Endodermal cell (in vitro differentiated cells): Measurements from ENCODE around the gene XAB2. TPM values are rescaled to one million over a fixed set of nuclear protein-coding genes. Genes with fewer than 3 reads are reported as not detected.

Source experiments
- DNase-seq: peaks from one replicate; pipeline ENCODE4 v3.0.0-alpha.2; 2017
- H3K27ac ChIP-seq: 2 replicates; pipeline ENCODE4 v1.5.1; 2013; ENCODE audit warnings: mild to moderate bottlenecking, low read depth, low read length, moderate library complexity
- H3K27me3 ChIP-seq: 2 replicates; pipeline ENCODE4 v1.6.1; 2013; ENCODE audit warnings: mild to moderate bottlenecking, low read length, moderate library complexity; ENCODE audit not compliant: insufficient read depth, control insufficient read depth, poor library complexity, severe bottlenecking
- H3K36me3 ChIP-seq: 2 replicates; pipeline ENCODE4 v1.7.0; 2013; ENCODE audit warnings: mild to moderate bottlenecking, low read length, moderate library complexity; ENCODE audit not compliant: control insufficient read depth, insufficient read depth
- H3K4me1 ChIP-seq: one replicate; pipeline ENCODE4 v1.7.0; 2013; ENCODE audit warnings: low read length; ENCODE audit not compliant: control insufficient read depth, insufficient read depth
- H3K4me3 ChIP-seq: 2 replicates; pipeline ENCODE4 v1.5.1; 2013; ENCODE audit warnings: mild to moderate bottlenecking, low read length, moderate library complexity
- H3K9ac ChIP-seq: 2 replicates; pipeline ENCODE4 v1.6.1; 2013; ENCODE audit warnings: mild to moderate bottlenecking, low read length, moderate library complexity; ENCODE audit not compliant: poor library complexity, severe bottlenecking; ENCODE audit errors: extremely low read depth
- H3K9me3 ChIP-seq: 2 replicates; pipeline ENCODE4 v1.6.1; 2013; ENCODE audit warnings: mild to moderate bottlenecking, low read length, moderate library complexity; ENCODE audit not compliant: control insufficient read depth
- H3K27ac Mint-ChIP-seq: 2 replicates; pipeline ENCODE4 v1.8.0; 2020; ENCODE audit warnings: mixed read lengths
- H3K27me3 Mint-ChIP-seq: 2 replicates; pipeline ENCODE4 v1.8.0; 2021; ENCODE audit warnings: mild to moderate bottlenecking, mixed read lengths; ENCODE audit not compliant: insufficient read depth
- H3K36me3 Mint-ChIP-seq: 2 replicates; pipeline ENCODE4 v1.8.0; 2020; ENCODE audit warnings: low read depth, mixed read lengths
- H3K4me1 Mint-ChIP-seq: 2 replicates; pipeline ENCODE4 v1.8.0; 2020; ENCODE audit warnings: mixed read lengths
- H3K4me3 Mint-ChIP-seq: 2 replicates; pipeline ENCODE4 v1.8.0; 2020; ENCODE audit warnings: mild to moderate bottlenecking, moderate library complexity, mixed read lengths
- H3K9me3 Mint-ChIP-seq: 2 replicates; pipeline ENCODE4 v1.8.0; 2020; ENCODE audit warnings: mild to moderate bottlenecking, mixed read lengths
- CTCF ChIP-seq: fragments of 200-600 bp; sonication (generic); conservative IDR thresholded peaks from 2 replicates; pipeline ENCODE4 v1.5.0; 2021; ENCODE audit warnings: antibody characterized with exemption, mild to moderate bottlenecking
- WGBS, 2 experiments: methylation state at CpG; one replicate each; pipeline versions ENCODE4 v1.1.5 to v1.1.7; 2013; ENCODE audit warnings: missing lambda C conversion rate in 2 of 2, mixed read lengths in 1 of 2; ENCODE audit not compliant: insufficient coverage in 1 of 2, insufficient read length in 1 of 2; 5-methylcytosine and 5-hydroxymethylcytosine counted together
- total RNA-seq, 2 donors: library from RNA; stranded (reverse); fragmentation: NEBNext Ultra II Directional in 1 of 2; extraction: Animal tissue kit (Norgen Biotek cat#: 25700) in 1 of 2; gene quantifications; 2 replicates in 1 of 2; 3 replicates in 1 of 2; pipeline ENCODE4 v1.2.1, GENCODE V29; 2021

Gene XAB2
- total RNA-seq, 2 donors from 2014 or later = 44.3 to 46.6 TPM

- Histone ChIP-seq H3K9me3 (no peaks in the 10 kb centered on the region), H3K27ac (no peak overlapping the region), H3K27me3 (peaks cover 23% of the 10 kb centered on the region), H3K36me3 (peaks cover 10% of the 10 kb centered on the region), H3K9ac (peak overlapping the region; percentile 72), H3K4me3 (peak overlapping the region; percentile 86), H3K4me1 (no peaks in the 10 kb centered on the region)
- Mint-ChIP-seq H3K27ac (peak overlapping the region; percentile 84), H3K4me3 (peak overlapping the region; percentile 77), H3K4me1 (no peaks in the 10 kb centered on the region), H3K9me3 (no peaks in the 10 kb centered on the region), H3K36me3 (peaks cover 14% of the 10 kb centered on the region), H3K27me3 (peaks cover 30% of the 10 kb centered on the region)
- 46 to 55% methylated on average over 14 to 30 of the region's 30 CpGs for WGBS, 2 experiments
- no peak for TF ChIP-seq CTCF
- no peak for DNase-seq
Measured at GRCh38 chr19:7637374-7638256, 8.3 kb upstream of the XAB2 start.

GRCh38 chr19:7636691-7637373 is 7.5 kb upstream of the XAB2 start, which contains the start of gene STXBP2:
Gene STXBP2 (plus strand): TSS chr19:7637110. CDS start chr19:7637150, 40 bp downstream.
- Mint-ChIP-seq H3K4me3 (peak within 1 kb of the TSS; percentile 77), H3K4me1 (no peaks in the 10 kb centered on the region), H3K27ac (peak within 1 kb of the TSS; percentile 84), H3K27me3 (peaks cover 30% of the 10 kb centered on the region), H3K9me3 (no peaks in the 10 kb centered on the region), H3K36me3 (peaks cover 16% of the 10 kb centered on the region)
- Histone ChIP-seq H3K27ac (no peak within 1 kb of the TSS), H3K9me3 (no peaks in the 10 kb centered on the region), H3K27me3 (peaks cover 23% of the 10 kb centered on the region), H3K4me1 (no peaks in the 10 kb centered on the region), H3K36me3 (peaks cover 10% of the 10 kb centered on the region), H3K4me3 (peak within 1 kb of the TSS; percentile 86), H3K9ac (peak within 1 kb of the TSS; percentile 72)
- TF ChIP-seq CTCF = peak; percentile 42
- WGBS, 2 experiments = 11 to 47% methylated on average over 11 to 61 of the region's 61 CpGs
- DNase-seq = peak; percentile 96

GRCh38 chr19:7636317-7636690 is 7.0 kb upstream of the XAB2 start:
- H3K36me3 Mint-ChIP-seq = peaks cover 14% of the 10 kb centered on the region
- H3K4me3 Mint-ChIP-seq = peak overlapping the region; percentile 77
- peaks cover 30% of the 10 kb centered on the region for H3K27me3 Mint-ChIP-seq
- Histone ChIP-seq H3K9ac (no peak overlapping the region), H3K36me3 (peaks cover 10% of the 10 kb centered on the region), H3K9me3 (no peaks in the 10 kb centered on the region), H3K4me1 (no peaks in the 10 kb centered on the region), H3K27ac (no peak overlapping the region), H3K4me3 (peak overlapping the region; percentile 86), H3K27me3 (peaks cover 23% of the 10 kb centered on the region)
- no peak overlapping the region for H3K27ac Mint-ChIP-seq
- no peak for TF ChIP-seq CTCF
- WGBS, 2 experiments = 69 to 80% methylated on average over 16 of the region's 16 CpGs
- no peak for DNase-seq
- H3K9me3 Mint-ChIP-seq = no peaks in the 10 kb centered on the region
- no peaks in the 10 kb centered on the region for H3K4me1 Mint-ChIP-seq
